HPDE6-E6E7 (cell line): ENCODE measurements around the gene SLC5A12.
A peak's percentile ranks its signal among the peaks of the same experiment; 100 is the strongest.
"Not testable (repeated sequence)": the region's sequence is repeated elsewhere in the genome, so short reads cannot be mapped to it uniquely, and the experiment has no call there.

ENCODE experiments used
- DNase-seq: peaks from one replicate; pipeline ENCODE4 v3.0.0; 2011; ENCODE audit warnings: missing footprints; ENCODE audit errors: extremely low spot score

Gene SLC5A12

GRCh38 chr11:26651916-26652315 lies 69.9 kb downstream of the SLC5A12 start:
- no peak for DNase-seq

- DNase-seq, result peak; percentile 54
Observed at GRCh38 chr11:26649884-26650283, 72.0 kb downstream of the SLC5A12 start.

- DNase-seq, result not testable (repeated sequence)
Observed at GRCh38 chr11:26643314-26643713, 78.5 kb downstream of the SLC5A12 start.

- no peak for DNase-seq
Observed at GRCh38 chr11:26632691-26633159, 89.1 kb downstream of the SLC5A12 start.

- DNase-seq, result no peak
Observed at GRCh38 chr11:26626346-26626745, 95.5 kb downstream of the SLC5A12 start.

DNA sequence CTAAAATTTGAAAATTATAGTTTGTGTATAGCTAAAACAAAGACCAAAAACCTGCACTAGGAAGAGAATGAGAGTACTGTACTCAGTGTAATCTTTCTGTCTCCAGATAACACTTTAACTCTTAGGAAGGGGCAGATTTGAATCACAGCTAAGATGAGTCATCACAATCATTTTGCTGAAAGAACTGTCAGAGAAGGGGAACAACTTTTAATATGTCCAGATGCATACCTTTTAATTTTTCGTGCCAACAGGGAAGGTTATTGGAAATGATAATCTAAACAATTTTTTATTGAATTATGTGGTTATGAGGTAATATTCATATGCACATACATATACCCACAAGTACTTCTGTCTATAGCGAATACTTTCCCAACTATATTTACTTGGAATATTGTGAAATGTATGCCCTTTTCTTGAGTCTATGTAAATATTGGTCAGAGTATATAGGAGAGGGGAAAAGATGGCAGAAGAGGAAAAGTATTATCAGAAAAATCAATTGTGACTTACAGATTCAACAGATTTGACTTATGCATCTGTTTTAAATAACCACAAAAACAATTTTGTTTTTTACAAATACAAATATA lies 98.7 kb downstream of the SLC5A12 start:
- peak; percentile 14 for DNase-seq

DNA sequence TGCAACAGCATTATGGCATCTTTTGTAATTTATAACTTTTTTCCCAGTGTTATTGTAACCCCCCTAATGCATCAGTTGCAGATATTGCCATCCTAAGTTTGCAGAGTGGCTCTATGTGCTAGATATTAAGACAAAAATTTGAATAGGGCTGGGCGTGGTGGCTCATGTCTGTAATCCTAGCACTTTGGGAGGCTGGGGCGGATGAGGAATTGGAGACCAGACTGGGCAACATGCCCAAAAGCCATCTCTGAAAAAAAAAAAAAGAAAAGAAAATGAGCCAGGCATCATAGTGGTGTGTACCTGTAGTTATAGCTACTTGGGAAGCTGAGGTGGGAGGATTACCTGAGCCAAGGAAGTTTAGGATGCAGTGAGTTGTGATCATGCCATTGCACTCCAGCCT lies 99.7 kb downstream of the SLC5A12 start:
- no peak for DNase-seq

GRCh38 chr11:26621132-26621531 lies 100.7 kb downstream of the SLC5A12 start:
- DNase-seq, result peak; percentile 80

DNA sequence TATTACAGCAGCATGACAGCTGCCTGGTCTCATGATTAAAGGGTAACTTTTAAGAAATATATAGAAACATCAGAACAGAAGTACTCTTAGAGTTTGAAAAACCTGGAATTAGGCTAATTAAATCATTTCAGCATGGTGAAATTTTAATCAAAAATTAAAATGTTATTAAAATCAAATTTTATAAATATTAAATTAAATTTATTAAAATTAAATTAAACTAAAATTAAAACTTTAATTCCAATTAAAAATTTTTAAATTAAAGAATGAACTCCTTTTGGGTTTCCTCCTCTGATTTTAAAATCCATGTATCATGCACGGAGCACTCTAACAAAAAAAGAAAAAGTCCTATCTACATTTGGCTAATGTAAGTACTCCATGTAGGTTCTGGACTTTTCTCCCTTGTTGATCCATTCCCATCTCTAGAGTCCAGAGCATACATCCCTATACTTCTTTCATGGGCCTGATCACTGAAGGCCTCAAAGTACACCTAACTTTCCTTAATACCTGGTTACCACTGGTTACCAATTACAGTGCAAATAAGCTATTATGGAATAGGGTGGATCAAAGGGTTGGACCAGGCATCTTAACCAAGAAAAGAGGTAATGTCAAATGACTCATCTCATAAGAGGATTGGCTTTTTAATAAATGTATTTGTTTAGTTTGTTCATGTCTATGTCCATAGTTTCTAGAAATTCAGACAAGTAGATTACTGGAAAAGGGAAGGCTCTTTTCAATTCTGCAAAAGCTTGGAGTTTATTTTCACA lies 101.4 kb downstream of the SLC5A12 start:
- peak; percentile 11 for DNase-seq

DNA sequence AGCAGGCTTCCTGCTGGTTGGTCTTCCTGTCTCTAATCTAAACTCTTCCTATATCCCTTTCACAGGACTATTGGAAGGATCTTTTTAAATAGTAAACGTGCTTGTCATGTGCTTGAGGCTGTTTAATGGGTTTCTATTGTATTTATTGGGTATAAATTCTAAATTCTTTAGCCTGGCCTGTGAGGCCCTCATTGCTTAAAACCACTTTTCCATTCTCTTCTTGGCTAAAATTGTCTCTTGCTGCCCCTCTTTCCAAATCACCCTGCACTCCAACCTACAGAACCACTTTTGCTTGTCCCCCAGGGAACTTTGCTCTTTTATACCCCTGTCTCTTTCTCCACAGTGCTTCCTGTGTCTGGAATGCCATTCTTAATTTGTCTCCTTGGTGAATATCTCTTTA lies 103.4 kb downstream of the SLC5A12 start:
- no peak for DNase-seq
